Peyer's patch (tissue), 4 donors: Measurements from ENCODE around the gene SLCO3A1. TPM values are rescaled to one million over a fixed set of nuclear protein-coding genes. Genes with fewer than 3 reads are reported as not detected.

ENCODE experiments used
- DNase-seq, 3 donors: peaks; one replicate each; pipeline ENCODE4 v3.0.0-alpha.2; 2017 to 2019
- H3K27ac ChIP-seq, 4 donors: fragments of 200-600 bp; sonication (generic); one replicate each; pipeline ENCODE4 v1.5.1; 2016 to 2019
- H3K27me3 ChIP-seq, 2 donors: fragments of 200-600 bp; sonication (generic); one replicate each; pipeline ENCODE4 v1.5.1; 2019
- H3K36me3 ChIP-seq, 3 donors: fragments of 200-600 bp; sonication (generic); one replicate each; pipeline ENCODE4 v1.5.1; 2016 to 2019
- H3K4me1 ChIP-seq, 4 donors: fragments of 200-600 bp; sonication (generic); one replicate each; pipeline ENCODE4 v1.5.1; 2016 to 2019
- H3K4me3 ChIP-seq, 4 donors: fragments of 200-600 bp; sonication (generic); 1 replicate in 3 of 4; 2 replicates in 1 of 4; pipeline ENCODE4 v1.5.1; 2016 to 2019; ENCODE audit warnings: mild to moderate bottlenecking in 1 of 4
- H3K9me3 ChIP-seq, 4 donors: fragments of 200-600 bp; sonication (generic); one replicate each; pipeline ENCODE4 v1.5.1; 2016 to 2019; ENCODE audit warnings: mild to moderate bottlenecking in 1 of 4
- CTCF ChIP-seq, 6 experiments: fragments of 450-650 bp in 4 of 6; fragments of 200-600 bp in 2 of 6; sonication (generic) in 1 of 6; IDR thresholded peaks; one replicate each; pipeline ENCODE4 v1.5.1; 2017 to 2019; ENCODE audit warnings: antibody characterized with exemption in 6 of 6, mild to moderate bottlenecking in 3 of 6, moderate library complexity in 1 of 6
- POLR2A ChIP-seq, 2 donors: fragments of 450-650 bp; IDR thresholded peaks; one replicate each; pipeline ENCODE4 v1.5.1; 2017; ENCODE audit warnings: antibody characterized with exemption in 2 of 2, mild to moderate bottlenecking in 2 of 2, moderate library complexity in 2 of 2
- total RNA-seq, 4 donors: library from RNA; depleted of rRNA; stranded (reverse); fragments of >200 nt; gene quantifications; one replicate each; pipeline ENCODE4 v1.1.0, GENCODE V29; 2016

SLCO3A1 gene
- total RNA-seq, 4 donors from 2014 or later = 2.1 to 8.3 (median 5.0) TPM

GRCh38 chr15:91890614-91891013 lies 37.1 kb downstream of the SLCO3A1 start:
- no peaks in the 10 kb centered on the region for H3K9me3 ChIP-seq
- no peak overlapping the region for H3K4me3 ChIP-seq
- no peak overlapping the region for H3K27ac ChIP-seq
- DNase-seq = no peak
- no peaks in the 10 kb centered on the region for H3K27me3 ChIP-seq
- TF ChIP-seq CTCF (IDR thresholded peaks at IDR 0.05) = no peak
- no peaks in the 10 kb centered on the region for H3K4me1 ChIP-seq
- H3K36me3 ChIP-seq = no peaks in the 10 kb centered on the region

GRCh38 chr15:91891101-91891500 lies 37.6 kb downstream of the SLCO3A1 start:
- no peak overlapping the region for H3K4me3 ChIP-seq
- no peak overlapping the region for H3K27ac ChIP-seq
- H3K36me3 ChIP-seq = no peaks in the 10 kb centered on the region
- TF ChIP-seq POLR2A (IDR thresholded peaks at IDR 0.05) = no peak
- no peak for TF ChIP-seq CTCF (IDR thresholded peaks at IDR 0.05)
- DNase-seq = no peak
- H3K9me3 ChIP-seq = no peaks in the 10 kb centered on the region
- H3K4me1 ChIP-seq = no peaks in the 10 kb centered on the region
- H3K27me3 ChIP-seq = no peaks in the 10 kb centered on the region

GRCh38 chr15:91891788-91892345 lies 38.4 kb downstream of the SLCO3A1 start:
- H3K9me3 ChIP-seq = no peaks in the 10 kb centered on the region
- H3K36me3 ChIP-seq = no peaks in the 10 kb centered on the region
- H3K4me1 ChIP-seq = no peaks in the 10 kb centered on the region
- H3K4me3 ChIP-seq = no peak overlapping the region
- no peaks in the 10 kb centered on the region for H3K27me3 ChIP-seq
- no peak for TF ChIP-seq POLR2A (IDR thresholded peaks at IDR 0.05)
- DNase-seq = no peak
- no peak overlapping the region for H3K27ac ChIP-seq

- Histone ChIP-seq H3K9me3 (no peaks in the 10 kb centered on the region), H3K27ac (no peak overlapping the region), H3K4me1 (no peaks in the 10 kb centered on the region), H3K36me3 (no peaks in the 10 kb centered on the region), H3K4me3 (no peak overlapping the region), H3K27me3 (no peaks in the 10 kb centered on the region)
- TF ChIP-seq POLR2A (IDR thresholded peaks at IDR 0.05) = no peak
- TF ChIP-seq CTCF (IDR thresholded peaks at IDR 0.05) = no peak
- no peak for DNase-seq
Measured at GRCh38 chr15:91892436-91892835, 38.9 kb downstream of the SLCO3A1 start.

- H3K36me3 ChIP-seq = no peaks in the 10 kb centered on the region
- no peaks in the 10 kb centered on the region for H3K9me3 ChIP-seq
- H3K27ac ChIP-seq = no peak overlapping the region
- TF ChIP-seq POLR2A (IDR thresholded peaks at IDR 0.05) = no peak
- no peak for TF ChIP-seq CTCF (IDR thresholded peaks at IDR 0.05)
- H3K27me3 ChIP-seq = no peaks in the 10 kb centered on the region
- H3K4me1 ChIP-seq = no peaks in the 10 kb centered on the region
- no peak for DNase-seq
- H3K4me3 ChIP-seq = no peak overlapping the region
Measured at GRCh38 chr15:91894606-91895005, 41.1 kb downstream of the SLCO3A1 start.

GRCh38 chr15:91895051-91895450 lies 41.5 kb downstream of the SLCO3A1 start:
- H3K27me3 ChIP-seq = no peaks in the 10 kb centered on the region
- no peak for DNase-seq
- no peak overlapping the region for H3K4me3 ChIP-seq
- no peak for TF ChIP-seq POLR2A (IDR thresholded peaks at IDR 0.05)
- TF ChIP-seq CTCF (IDR thresholded peaks at IDR 0.05) = no peak
- no peaks in the 10 kb centered on the region for H3K36me3 ChIP-seq
- H3K27ac ChIP-seq = no peak overlapping the region
- H3K4me1 ChIP-seq = no peaks in the 10 kb centered on the region
- no peaks in the 10 kb centered on the region for H3K9me3 ChIP-seq
